Activated CD4-positive, alpha-beta T cell treated with anti-CD3 and anti-CD28 coated beads, Interleukin-2, Interleukin-6, amounts not matched to agents 100 ng/mL and 50 ng/mL, durations not matched to agents 16 hours and 8 hours (primary cell): ENCODE measurements around the gene CDH13.

ENCODE experiments used
- DNase-seq: peaks from one replicate; pipeline ENCODE4 v3.0.0-alpha.2; 2020

Gene CDH13

GRCh38 chr16:82855471-82855870 is 228.7 kb downstream of the CDH13 start:
- no peak for DNase-seq

DNA sequence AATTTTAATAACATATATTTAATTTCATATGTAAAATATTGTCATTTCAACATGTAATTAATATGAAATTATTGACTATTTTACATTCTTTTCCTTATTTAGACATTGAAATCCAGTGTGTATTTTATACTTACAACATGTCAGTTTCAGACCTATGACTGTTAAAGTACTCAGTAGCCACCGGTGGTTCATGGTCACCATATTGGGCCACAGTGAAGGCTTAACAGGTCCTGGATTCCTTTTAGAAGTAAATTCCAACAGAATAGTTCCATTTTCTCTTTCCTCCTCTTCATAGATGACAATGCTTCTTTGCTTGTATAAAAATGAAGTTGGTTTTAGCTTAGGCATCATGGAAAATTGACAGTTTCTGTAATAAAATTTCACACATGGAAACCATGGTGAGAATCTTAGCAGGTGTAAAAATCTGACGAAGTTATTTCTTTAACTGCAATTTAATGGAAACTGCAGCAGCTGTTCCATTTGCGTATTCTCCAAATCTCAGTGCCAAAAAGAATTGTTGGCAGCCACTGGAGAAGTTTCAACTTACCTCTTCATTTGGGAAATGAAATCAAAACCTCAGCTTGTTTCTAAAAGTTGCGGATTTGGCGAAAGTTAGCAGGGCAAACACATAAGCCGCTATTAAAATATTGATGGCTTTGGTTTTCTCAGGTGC is 231.1 kb downstream of the CDH13 start:
- no peak for DNase-seq

DNA sequence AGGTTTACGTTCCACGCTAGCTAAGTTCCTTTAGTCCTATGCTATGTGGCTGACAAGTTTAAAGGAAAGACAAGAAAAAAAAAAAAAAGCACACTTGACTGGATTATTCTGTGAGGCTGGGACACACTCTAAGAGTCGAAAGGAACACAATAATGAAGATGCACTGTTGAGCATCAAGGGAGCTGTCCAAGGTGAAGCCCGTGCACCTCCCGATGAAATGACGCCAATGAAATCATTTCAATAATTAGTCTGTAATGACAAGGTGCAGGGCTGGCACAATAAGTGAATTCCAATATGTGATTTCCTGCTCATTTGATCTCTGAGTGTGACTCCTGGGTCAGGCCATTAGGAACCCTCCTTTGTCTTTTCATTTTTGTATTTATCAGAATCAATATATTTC is 232.9 kb downstream of the CDH13 start:
- no peak for DNase-seq

DNA sequence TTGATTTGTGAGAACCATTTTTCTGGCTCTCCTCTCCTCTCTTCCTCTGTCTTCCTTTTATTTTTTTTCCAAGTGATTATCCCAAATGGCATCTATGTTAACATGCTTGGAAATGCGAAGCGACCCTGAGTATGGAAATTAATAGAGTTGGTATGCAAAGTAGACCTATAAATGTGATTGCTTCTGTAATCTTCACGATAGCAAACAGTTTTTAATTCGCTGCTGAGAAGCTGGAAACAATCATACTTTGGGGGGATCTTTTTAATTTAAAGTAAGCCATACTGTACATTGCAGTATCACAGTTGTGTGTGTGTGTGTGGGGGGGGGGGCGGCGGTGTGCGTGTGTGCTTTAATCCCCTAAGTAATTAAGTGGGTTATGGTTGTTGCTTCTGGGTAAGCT is 233.3 kb downstream of the CDH13 start:
- no peak for DNase-seq

DNA sequence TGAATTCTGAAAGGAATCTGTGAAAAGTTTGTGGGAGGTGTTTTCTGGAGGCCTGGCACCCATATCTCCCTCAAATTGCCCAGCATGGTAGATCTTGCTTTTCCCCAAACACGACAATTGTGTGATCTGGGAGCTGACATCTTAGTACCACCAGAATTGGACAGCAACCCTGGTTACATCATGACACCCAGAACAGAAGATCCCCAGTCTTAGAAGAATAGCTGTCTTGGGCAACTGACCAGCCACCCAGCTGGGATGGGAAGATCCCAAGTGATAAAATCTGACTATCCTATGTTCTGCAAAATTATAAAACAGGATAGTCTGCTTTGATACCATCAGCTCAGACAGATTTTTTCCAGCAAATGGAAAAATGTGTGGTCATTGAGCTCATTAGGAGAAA is 235.3 kb downstream of the CDH13 start:
- no peak for DNase-seq

- no peak for DNase-seq
Observed at GRCh38 chr16:82864332-82865040, 237.7 kb downstream of the CDH13 start.

DNA sequence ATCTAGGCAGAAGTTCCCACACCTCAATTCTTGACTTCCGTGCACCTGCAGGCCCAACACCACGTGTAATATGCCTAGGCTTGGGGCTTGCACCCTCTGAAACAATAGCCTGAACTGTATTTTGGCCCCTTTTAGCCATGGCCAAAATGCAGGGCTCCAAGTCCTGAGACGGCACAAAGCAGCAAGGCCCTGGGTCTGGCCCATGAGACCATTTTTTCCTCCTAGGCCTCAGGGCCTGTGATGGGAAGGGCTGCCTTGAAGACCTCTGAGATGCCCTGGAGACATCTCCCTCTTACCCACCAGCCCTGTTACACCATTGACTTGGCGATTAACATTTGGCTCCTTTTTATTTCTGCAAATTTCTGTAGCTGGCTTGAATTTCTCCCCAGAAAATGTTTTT is 238.6 kb downstream of the CDH13 start:
- DNase-seq = no peak

GRCh38 chr16:82867485-82867884 is 240.7 kb downstream of the CDH13 start:
- DNase-seq = no peak

DNA sequence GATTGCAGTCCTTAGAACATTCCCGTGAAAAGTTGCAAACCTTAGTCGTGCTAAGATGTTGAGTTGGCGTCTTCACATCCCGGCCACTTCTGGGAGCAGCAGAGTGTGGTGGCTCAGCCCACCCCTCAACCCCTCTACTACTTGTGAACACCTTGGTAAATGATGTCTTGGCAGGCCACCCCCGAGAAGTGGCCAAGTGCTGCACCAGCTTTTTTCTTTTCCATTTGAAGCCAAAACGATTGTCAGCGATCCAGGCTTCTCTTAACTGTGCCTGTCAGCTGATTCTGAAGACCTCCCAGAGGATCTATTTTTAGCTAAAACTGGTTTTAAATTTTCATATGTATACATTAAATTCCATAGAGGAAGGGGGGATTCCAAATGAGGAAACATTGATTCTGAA is 247.5 kb downstream of the CDH13 start:
- DNase-seq = no peak

DNA sequence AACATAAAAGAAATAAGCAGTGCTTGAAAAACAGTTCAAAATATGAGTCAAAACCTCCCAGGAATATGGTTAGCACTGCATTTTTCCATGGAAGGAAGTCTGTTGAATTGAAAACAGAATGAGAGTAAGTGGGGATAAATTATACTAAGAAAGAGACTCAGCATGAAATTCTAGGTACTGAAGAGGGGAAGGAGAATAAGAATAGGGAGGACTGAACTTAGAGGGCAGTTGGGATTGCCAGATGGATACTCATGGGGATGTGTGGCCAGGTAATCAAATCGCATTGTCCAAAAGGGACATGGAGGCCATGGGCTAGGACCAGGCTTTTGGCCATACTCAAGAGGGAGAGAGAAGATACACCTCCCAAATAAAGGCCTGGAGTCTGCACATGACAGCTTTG is 247.9 kb downstream of the CDH13 start:
- DNase-seq = no peak

DNA sequence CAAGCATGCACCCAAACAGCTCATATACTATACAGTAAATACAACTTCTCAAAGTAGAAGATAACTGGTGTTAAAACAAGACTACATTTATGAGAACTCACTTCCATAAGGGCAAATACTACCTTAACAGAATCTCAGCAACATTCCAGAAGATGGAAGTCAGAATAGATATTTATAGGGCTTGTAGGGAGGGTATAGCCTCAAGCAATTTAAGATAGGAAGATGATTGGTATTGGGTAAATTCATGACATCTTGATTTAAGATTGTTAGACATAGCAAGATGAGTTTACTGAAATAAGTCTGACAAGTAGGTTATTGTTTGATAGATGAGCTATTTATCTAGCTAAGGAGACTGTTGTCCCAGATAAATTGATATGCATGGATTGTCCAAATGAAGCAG is 250.2 kb downstream of the CDH13 start:
- no peak for DNase-seq

- no peak for DNase-seq
Observed at GRCh38 chr16:82878466-82878865, 251.7 kb downstream of the CDH13 start.

GRCh38 chr16:82880346-82880745 is 253.6 kb downstream of the CDH13 start:
- no peak for DNase-seq

DNA sequence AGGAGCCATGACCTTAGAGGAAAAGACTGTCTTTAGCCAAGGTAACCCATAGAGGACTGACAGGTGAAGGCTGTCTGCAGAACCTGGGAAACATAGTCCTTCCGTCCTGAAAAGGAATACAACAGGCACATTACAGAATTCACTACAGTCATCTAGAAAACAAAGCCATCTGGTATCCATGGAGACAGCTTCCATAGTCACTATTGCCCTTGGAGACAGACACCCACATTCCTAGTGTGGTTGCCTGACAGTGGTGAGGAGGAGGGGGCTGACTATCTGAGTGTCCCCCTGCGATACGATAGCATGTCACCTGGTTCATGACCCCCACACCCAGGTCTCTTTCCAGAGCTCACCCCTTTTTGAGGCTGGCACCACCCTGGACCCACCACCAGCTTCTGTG is 254.7 kb downstream of the CDH13 start:
- DNase-seq = no peak

GRCh38 chr16:82882226-82882625 is 255.5 kb downstream of the CDH13 start:
- DNase-seq = no peak

GRCh38 chr16:82882982-82883835 is 256.4 kb downstream of the CDH13 start:
- DNase-seq = no peak

GRCh38 chr16:82884320-82884898 is 257.6 kb downstream of the CDH13 start:
- DNase-seq = no peak

DNA sequence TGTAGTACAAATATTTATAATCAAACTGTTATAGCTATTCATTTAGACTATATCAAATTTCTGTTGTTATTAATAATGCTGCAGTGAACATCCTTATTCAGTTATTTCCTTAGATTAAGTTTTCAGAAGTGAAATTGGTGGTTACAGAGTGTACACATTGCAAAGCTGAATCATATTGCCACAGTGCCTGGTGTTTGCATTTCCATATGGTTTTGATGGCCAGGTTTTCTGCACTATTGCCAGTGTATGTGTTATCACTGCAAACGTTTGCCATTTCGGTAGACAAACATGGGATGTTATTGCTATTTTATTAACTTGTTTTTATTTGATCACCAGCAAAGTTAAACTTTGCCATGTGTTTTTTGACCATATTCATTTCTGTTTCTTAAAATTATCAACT is 259.4 kb downstream of the CDH13 start:
- DNase-seq = no peak

- no peak for DNase-seq
Observed at GRCh38 chr16:82888591-82889001, 261.8 kb downstream of the CDH13 start.

GRCh38 chr16:82891424-82891823 is 264.7 kb downstream of the CDH13 start:
- no peak for DNase-seq

- DNase-seq = no peak
Observed at GRCh38 chr16:82891918-82892317, 265.1 kb downstream of the CDH13 start.

DNA sequence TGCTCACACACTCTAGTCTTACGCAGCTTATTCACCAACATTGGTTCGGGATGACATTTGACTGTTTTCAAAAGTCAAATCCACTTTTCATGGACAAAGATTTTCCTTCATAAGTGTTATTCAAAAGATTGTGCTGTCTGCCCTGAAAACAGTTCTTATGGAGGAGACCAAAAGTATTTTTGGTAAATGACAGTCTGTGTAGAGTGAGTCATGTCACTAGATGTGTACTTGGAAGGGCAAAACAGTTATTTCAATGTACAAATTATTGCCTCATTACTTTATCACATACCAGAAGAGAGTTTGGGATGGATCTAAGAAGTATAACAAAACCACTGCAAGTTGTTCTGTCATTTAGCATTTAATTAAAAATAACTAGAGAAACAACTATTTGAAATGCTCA is 265.6 kb downstream of the CDH13 start:
- DNase-seq = no peak

- no peak for DNase-seq
Observed at GRCh38 chr16:82895843-82896242, 269.1 kb downstream of the CDH13 start.

GRCh38 chr16:82899006-82899405 is 272.2 kb downstream of the CDH13 start:
- no peak for DNase-seq
